Endothelial cell of umbilical vein (primary cell): Measurements from ENCODE around the gene HK3. TPM values are rescaled to one million over a fixed set of nuclear protein-coding genes. Genes with fewer than 3 reads are reported as not detected.

Source experiments
- BruUV-seq: library from RNA; stranded (reverse); fragments of 400-500 nt; replicated peaks from 2 replicates; lab custom pipeline; 2021; lab: Mats Ljungman, UMichigan
- CTCF ChIA-PET: fragments of 300-600, 350-600 bp; sonication (Branson Sonifier 250); formaldehyde crosslinking; loops from one replicate; lab custom pipeline; 2021; ENCODE audit warnings: antibody characterized with exemption, inconsistent platforms; lab: Charles Lee
- POLR2A ChIA-PET: fragments of 300-600, 350-600 bp; sonication (Branson Sonifier 250); formaldehyde crosslinking; loops from one replicate; lab custom pipeline; 2021; ENCODE audit warnings: antibody characterized with exemption, inconsistent platforms; lab: Charles Lee
- DNase-seq: peaks from one replicate; pipeline ENCODE4 v3.0.0-alpha.2; 2011; ENCODE audit warnings: low read depth, low spot score
- FAIRE-seq: peaks from 2 replicates; lab custom pipeline; 2011; peaks lifted over from hg19 to GRCh38; lab: Jason Lieb, UNC
- H2AFZ ChIP-seq: 2 replicates; pipeline ENCODE4 v1.6.0; 2012; ENCODE audit warnings: low read depth, low read length, control low read depth, inconsistent platforms
- H3K27ac ChIP-seq: 2 replicates; pipeline ENCODE4 v1.5.1; 2011; ENCODE audit warnings: low read depth, mild to moderate bottlenecking, control low read depth, low read length, moderate library complexity; ENCODE audit not compliant: insufficient read depth
- H3K27me3 ChIP-seq, 2 experiments: 2 replicates each; pipeline versions ENCODE4 v1.6.0 to v1.6.1; 2011; ENCODE audit warnings: low read length in 2 of 2, mixed read lengths in 1 of 2; ENCODE audit not compliant: control insufficient read depth in 2 of 2, insufficient read depth in 2 of 2
- H3K36me3 ChIP-seq, 2 experiments: 2 replicates in 1 of 2; 3 replicates in 1 of 2; pipeline ENCODE4 v1.5.1; 2011; ENCODE audit warnings: low read length in 2 of 2, mild to moderate bottlenecking in 1 of 2, moderate library complexity in 1 of 2; ENCODE audit not compliant: control insufficient read depth in 2 of 2, insufficient read depth in 2 of 2; ENCODE audit errors: extremely low read depth in 1 of 2
- H3K4me1 ChIP-seq: 3 replicates; pipeline ENCODE4 v1.5.1; 2011; ENCODE audit warnings: mild to moderate bottlenecking, low read length; ENCODE audit not compliant: control insufficient read depth, insufficient read depth; ENCODE audit errors: extremely low read depth
- H3K4me2 ChIP-seq: 2 replicates; pipeline ENCODE4 v1.6.1; 2011; ENCODE audit warnings: low read length, control low read depth, mixed read lengths; ENCODE audit not compliant: insufficient read depth
- H3K4me3 ChIP-seq, 3 experiments: fragments of 200-600 bp in 1 of 3; sonication (generic), shearing (Covaris generic) in 1 of 3; replicated peaks in 1 of 3; 2 replicates each; pipeline ENCODE4 v1.5.1; 2011 to 2016; ENCODE audit warnings: control low read depth in 3 of 3, low read length in 3 of 3, mild to moderate bottlenecking in 2 of 3, inconsistent platforms in 1 of 3, low read depth in 1 of 3, moderate library complexity in 1 of 3; ENCODE audit not compliant: insufficient read depth in 1 of 3
- H3K79me2 ChIP-seq: 2 replicates; pipeline ENCODE4 v1.6.0; 2012; ENCODE audit warnings: low read length, inconsistent platforms; ENCODE audit not compliant: control insufficient read depth, insufficient read depth
- H3K9ac ChIP-seq: replicated peaks from 2 replicates; pipeline ENCODE3; 2011; ENCODE audit warnings: low read length, control low read depth; ENCODE audit not compliant: insufficient read depth; ENCODE audit errors: extremely low read depth
- H3K9me1 ChIP-seq: replicated peaks from 3 replicates; pipeline ENCODE4 v1.6.0; 2011; ENCODE audit warnings: mild to moderate bottlenecking, low read length; ENCODE audit not compliant: control insufficient read depth, insufficient read depth; ENCODE audit errors: extremely low read depth
- H3K9me3 ChIP-seq: replicated peaks from 2 replicates; pipeline ENCODE4 v1.5.1; 2012; ENCODE audit warnings: low read length, inconsistent platforms; ENCODE audit not compliant: control insufficient read depth, insufficient read depth
- H4K20me1 ChIP-seq: replicated peaks from 2 replicates; pipeline ENCODE3; 2011; ENCODE audit warnings: mild to moderate bottlenecking, low read length; ENCODE audit not compliant: control insufficient read depth, insufficient read depth; ENCODE audit errors: extremely low read depth
- CTCF ChIP-seq, 2 donors: IDR thresholded peaks; 1 replicate in 1 of 2; 2 replicates in 1 of 2; pipeline ENCODE4 v1.5.1; 2011; ENCODE audit warnings: low read length in 2 of 2, mild to moderate bottlenecking in 2 of 2, moderate library complexity in 2 of 2, control low read depth in 1 of 2, inconsistent platforms in 1 of 2, low read depth in 1 of 2; ENCODE audit not compliant: insufficient read depth in 1 of 2; ENCODE audit errors: extremely low read depth in 1 of 2
- EZH2 ChIP-seq: IDR thresholded peaks from 2 replicates; pipeline ENCODE4 v1.6.1; 2012; ENCODE audit warnings: borderline replicate concordance, low read depth, mild to moderate bottlenecking, moderate library complexity, low read length, inconsistent platforms; ENCODE audit not compliant: severe bottlenecking
- FOS ChIP-seq: IDR thresholded peaks from 2 replicates; pipeline ENCODE4 v1.6.1; 2011; ENCODE audit warnings: mild to moderate bottlenecking, low read length, moderate library complexity, borderline replicate concordance; ENCODE audit not compliant: insufficient read depth
- GATA2 ChIP-seq: IDR thresholded peaks from 2 replicates; pipeline ENCODE4 v1.7.0; 2011; ENCODE audit warnings: low read depth, mild to moderate bottlenecking, moderate library complexity, mixed read lengths, low read length; ENCODE audit not compliant: insufficient read length, insufficient read depth
- JUN ChIP-seq: IDR thresholded peaks from 2 replicates; pipeline ENCODE4 v1.6.1; 2011; ENCODE audit warnings: borderline replicate concordance, low read depth; ENCODE audit not compliant: insufficient read length, insufficient read depth
- MYC ChIP-seq: IDR thresholded peaks from one replicate; pipeline ENCODE4 v1.6.1; 2011; ENCODE audit warnings: mild to moderate bottlenecking, low read depth, low read length
- POLR2A ChIP-seq: IDR thresholded peaks from 2 replicates; pipeline ENCODE4 v1.6.1; 2012; ENCODE audit warnings: low read depth, mild to moderate bottlenecking, control low read depth, low read length
- POLR2AphosphoS5 ChIP-seq: IDR thresholded peaks from 2 replicates; pipeline ENCODE4 v1.6.1; 2012; ENCODE audit warnings: low read depth, mild to moderate bottlenecking, control low read depth, low read length, moderate library complexity; ENCODE audit not compliant: insufficient read depth
- dilution Hi-C: fragments of 300-500 bp; cut with MboI; formaldehyde crosslinking; loops from one replicate; pipeline ENCODE4 v1.15.0; 2019; ENCODE audit warnings: low sequenced_read_pairs; ENCODE audit not compliant: extremely low pct_ligation_motif_present
- intact Hi-C: fragments of 100-400 bp; cut with micrococcal nuclease; formaldehyde crosslinking; loops from one replicate; pipeline ENCODE4 v1.10.0; 2022
- polyA plus RNA-seq, 4 experiments: library from polyadenylated mRNA; depleted of rRNA in 3 of 4; stranded (reverse) in 3 of 4; unstranded in 1 of 4; fragments of >200 nt; gene quantifications; 2 replicates each; pipeline versions ENCODE4 v1.2.1 to v1.2.3, GENCODE V29; 2011 to 2012; ENCODE audit warnings: missing spikeins in 1 of 4
- total RNA-seq: library from RNA; stranded (reverse); gene quantifications from 2 replicates; pipeline ENCODE4 v1.2.3, GENCODE V29; 2021
- TF ChIP-seq, protein P1 (sequence below): IDR thresholded peaks from 2 replicates; pipeline ENCODE4 v1.6.1; 2011; ENCODE audit not compliant: insufficient read depth, insufficient read length

HK3 gene
- total and polyA plus RNA-seq, 2 donors (not counting 3 experiments of a cell fraction or from before 2014, with no cell fraction given): not detected

DNA sequence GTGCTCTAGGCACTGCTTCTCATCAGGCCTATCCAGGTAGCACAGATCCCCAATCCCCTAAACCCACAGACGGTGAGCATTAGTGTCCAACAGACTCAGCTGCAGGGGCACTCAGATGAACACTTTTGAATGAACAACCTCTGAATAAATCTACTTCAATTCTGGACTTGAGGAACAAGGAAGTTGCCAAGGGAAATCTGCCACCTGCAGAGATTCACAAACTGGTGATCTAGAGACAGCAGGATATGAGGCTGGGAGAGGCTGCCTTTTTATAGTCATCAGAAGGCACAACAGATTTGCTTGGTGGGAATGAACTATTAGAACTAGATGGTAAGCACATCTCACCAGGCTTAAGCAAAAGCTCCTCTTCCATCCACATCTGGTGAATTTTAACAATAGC is 7.0 kb upstream of the HK3 start:
- Histone ChIP-seq H3K4me3 (no peak overlapping the region), H3K36me3 (peaks cover 24 to 43% of the 10 kb centered on the region in 2 experiments), H3K27me3 (no peaks in the 10 kb centered on the region), H3K27ac (no peak overlapping the region), H2AFZ (no peak overlapping the region), H3K9ac (no peak overlapping the region), H3K4me1 (no peaks in the 10 kb centered on the region), H4K20me1 (no peaks in the 10 kb centered on the region), H3K9me3 (no peaks in the 10 kb centered on the region), H3K79me2 (no peaks in the 10 kb centered on the region), H3K9me1 (no peaks in the 10 kb centered on the region), H3K4me2 (no peak overlapping the region)
- dilution Hi-C loops: no loop called here
- ChIA-PET POLR2A (no interaction called here), CTCF (interaction anchor here (1.1 kb wide), 1 partner anchor 10 kb away, joined by 3 read pairs; no protein-coding TSS in a partner anchor)
- no peak for DNase-seq
- intact Hi-C loops: no loop called here
- no peak for TF ChIP-seq EZH2
- no peak for TF ChIP-seq POLR2AphosphoS5
- TF ChIP-seq GATA2: no peak
- TF ChIP-seq JUN: no peak
- TF ChIP-seq POLR2A: no peak
- no peak for TF ChIP-seq MYC
- TF ChIP-seq, protein P1, sequence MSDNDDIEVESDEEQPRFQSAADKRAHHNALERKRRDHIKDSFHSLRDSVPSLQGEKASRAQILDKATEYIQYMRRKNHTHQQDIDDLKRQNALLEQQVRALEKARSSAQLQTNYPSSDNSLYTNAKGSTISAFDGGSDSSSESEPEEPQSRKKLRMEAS: no peak
- BruUV-seq: no TSS peak
- FAIRE-seq: no peak

DNA sequence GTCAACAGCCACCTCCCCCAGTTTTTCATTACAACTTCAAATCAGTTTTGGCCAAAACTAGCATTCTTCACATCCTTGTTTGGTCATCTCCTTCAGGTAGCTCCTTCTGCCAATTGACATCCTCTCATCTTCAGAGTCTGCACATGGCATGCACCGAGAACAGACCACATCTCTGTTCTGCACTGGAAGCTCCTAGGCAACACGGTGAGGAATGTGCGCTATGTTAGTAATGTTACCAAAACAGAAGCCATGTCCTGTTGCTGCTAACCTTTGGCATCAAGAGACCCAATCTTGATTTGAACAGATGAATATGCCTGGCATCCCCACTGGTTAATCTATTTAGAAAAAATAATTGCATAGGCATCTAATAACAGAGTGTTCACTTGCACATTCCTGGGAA is 5.1 kb upstream of the HK3 start:
- FAIRE-seq (no peak), DNase-seq (no peak)
- TF ChIP-seq CTCF (IDR thresholded peaks at IDR 0.05; ENCODE audit: extremely low read depth in 1 of 2, insufficient read depth in 1 of 2, low read depth in 1 of 2, low read length in 2 of 2) (no peak), GATA2 (no peak), EZH2 (no peak), POLR2AphosphoS5 (no peak), POLR2A (no peak), JUN (no peak), FOS (no peak), MYC (no peak)
- TF ChIP-seq, protein P1: no peak
- H3K79me2 ChIP-seq: no peaks in the 10 kb centered on the region
- no peak overlapping the region for H3K4me3 ChIP-seq
- H3K27ac ChIP-seq: no peak overlapping the region
- H4K20me1 ChIP-seq: no peaks in the 10 kb centered on the region
- H3K4me1 ChIP-seq: peaks cover 8% of the 10 kb centered on the region
- H3K9ac ChIP-seq: no peak overlapping the region
- no peaks in the 10 kb centered on the region for H3K9me1 ChIP-seq
- dilution Hi-C loops (no loop called here), intact Hi-C loops (no loop called here)
- no peak overlapping the region for H3K4me2 ChIP-seq
- POLR2A ChIA-PET: no interaction called here
- CTCF ChIA-PET: no interaction called here
- BruUV-seq: no TSS peak
- H2AFZ ChIP-seq: no peak overlapping the region
- no peaks in the 10 kb centered on the region for H3K27me3 ChIP-seq
- no peaks in the 10 kb centered on the region for H3K9me3 ChIP-seq
- peaks cover 24 to 46% of the 10 kb centered on the region in 2 experiments for H3K36me3 ChIP-seq
